SK-MEL-5 (cell line): ENCODE results near the gene CNTNAP2. TPM values are rescaled to one million over a fixed set of nuclear protein-coding genes. Genes with fewer than 3 reads are reported as not detected.

Experiments
- DNase-seq: peaks from one replicate; pipeline ENCODE4 v3.0.0-alpha.2; 2016; ENCODE audit warnings: low read depth, low spot score
- in situ Hi-C: cut with HindIII; loops from 2 replicates; pipeline ENCODE4 v1.10.0; 2016; ENCODE audit warnings: low sequenced_read_pairs, high pct_unique_total_duplicates, low pct_unique_long_range_greater_than_20kb
- total RNA-seq: library from RNA; depleted of rRNA; stranded (reverse); fragments of >200 nt; shearing (Covaris generic); gene quantifications from 2 replicates; pipeline ENCODE4 v1.2.3, GENCODE V29; 2014

CNTNAP2 gene
- total RNA-seq, 1 experiment from 2014 or later, result not detected

- in situ Hi-C loops, result no loop called here
- no peak for DNase-seq
Measured at GRCh38 chr7:148371280-148371937, 2254.8 kb downstream of the CNTNAP2 start.

GRCh38 chr7:148374396-148375259 is 2258.0 kb downstream of the CNTNAP2 start:
- in situ Hi-C loops, result no loop called here

DNA sequence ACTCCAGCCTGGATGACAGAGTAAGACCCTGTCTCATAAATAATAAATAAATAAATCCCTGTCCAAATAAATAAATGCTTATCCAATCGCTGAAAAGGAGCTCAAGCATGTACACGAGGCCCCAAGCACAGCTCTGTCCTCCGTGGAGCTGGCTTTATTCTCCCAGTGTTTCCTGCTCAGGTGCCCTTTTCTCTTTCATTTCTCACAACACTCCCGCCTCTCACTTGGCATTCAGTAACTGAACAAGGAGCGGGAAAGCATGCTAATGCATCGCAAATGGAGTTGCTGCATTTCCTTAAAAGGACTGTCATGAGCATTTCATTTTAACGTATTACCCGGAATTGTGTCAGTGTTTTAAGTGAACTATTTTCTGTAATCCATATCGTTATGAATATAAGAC is 2263.1 kb downstream of the CNTNAP2 start:
- no peak for DNase-seq
- in situ Hi-C loops, result no loop called here

More at GRCh38 chr7:148374396-148375259, 2258.0 kb downstream of the CNTNAP2 start:
- DNase-seq, result no peak

DNA sequence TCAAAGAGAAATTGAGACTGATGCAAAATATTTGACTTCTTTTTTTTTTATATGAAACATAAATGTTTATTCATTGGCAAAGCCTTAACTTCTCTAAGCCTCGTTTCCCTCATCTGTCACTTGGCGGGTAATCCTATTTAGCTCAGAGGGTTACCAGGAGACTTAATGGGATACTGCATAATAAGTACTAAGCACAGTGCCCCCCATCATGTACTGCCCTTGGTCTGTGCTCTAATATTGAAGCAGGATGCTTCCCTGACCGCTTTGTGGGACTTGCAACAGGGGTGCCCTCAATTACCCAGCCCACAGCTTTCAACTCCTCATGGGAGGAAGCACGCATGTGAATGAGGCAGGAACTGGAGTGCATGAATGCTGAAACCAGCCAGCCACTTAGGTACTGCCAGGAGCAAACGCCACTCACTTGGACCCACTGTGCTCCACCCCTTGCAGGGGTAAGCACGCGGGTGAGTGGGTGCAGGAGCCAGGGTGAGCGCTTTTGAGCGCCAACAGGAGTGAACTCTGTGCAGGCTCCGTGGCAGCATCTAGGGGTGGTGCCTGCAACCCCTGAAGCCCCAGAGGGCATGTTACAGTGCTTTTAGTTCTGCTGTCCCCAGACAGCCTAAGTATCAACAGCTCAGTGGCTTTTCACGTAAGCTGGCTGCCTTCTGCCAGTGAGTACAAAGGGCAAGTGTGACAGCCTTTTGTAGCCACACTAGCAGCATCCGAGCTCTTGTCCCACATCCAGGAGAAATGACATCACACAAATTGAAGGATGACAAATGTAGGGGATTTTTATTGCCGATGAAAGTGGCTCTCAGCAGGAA is 2264.2 kb downstream of the CNTNAP2 start:
- DNase-seq, result no peak
- in situ Hi-C loops, result no loop called here

GRCh38 chr7:148382596-148382995 is 2266.0 kb downstream of the CNTNAP2 start:
- DNase-seq, result no peak
- in situ Hi-C loops, result no loop called here

GRCh38 chr7:148383651-148384050 is 2267.1 kb downstream of the CNTNAP2 start:
- DNase-seq, result no peak
- in situ Hi-C loops, result no loop called here

GRCh38 chr7:148385009-148385682 is 2268.5 kb downstream of the CNTNAP2 start:
- in situ Hi-C loops, result no loop called here

GRCh38 chr7:148390381-148390780 is 2273.8 kb downstream of the CNTNAP2 start:
- no peak for DNase-seq
- in situ Hi-C loops, result no loop called here

More at GRCh38 chr7:148385009-148385682, 2268.5 kb downstream of the CNTNAP2 start:
- DNase-seq, result peak; percentile 43

DNA sequence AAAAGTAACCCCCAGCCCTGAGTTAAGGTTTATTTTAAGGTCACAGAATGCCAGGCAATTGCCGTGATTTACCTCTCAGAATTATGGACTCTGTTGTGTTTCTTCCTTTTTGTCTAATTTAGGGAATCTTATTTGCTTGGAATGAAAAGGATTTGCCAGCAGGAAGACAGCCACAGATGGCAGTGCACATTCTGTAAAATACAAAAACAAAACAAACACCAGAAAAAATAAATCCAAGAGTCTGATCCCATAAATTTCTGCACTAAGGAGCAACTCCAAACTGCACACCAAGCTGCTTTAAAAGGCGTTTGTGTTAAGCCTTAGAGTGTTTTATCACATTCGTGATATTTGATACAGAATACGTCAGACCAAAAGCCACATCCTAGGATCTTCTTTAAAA is 2275.0 kb downstream of the CNTNAP2 start:
- in situ Hi-C loops, result no loop called here
- DNase-seq, result no peak

DNA sequence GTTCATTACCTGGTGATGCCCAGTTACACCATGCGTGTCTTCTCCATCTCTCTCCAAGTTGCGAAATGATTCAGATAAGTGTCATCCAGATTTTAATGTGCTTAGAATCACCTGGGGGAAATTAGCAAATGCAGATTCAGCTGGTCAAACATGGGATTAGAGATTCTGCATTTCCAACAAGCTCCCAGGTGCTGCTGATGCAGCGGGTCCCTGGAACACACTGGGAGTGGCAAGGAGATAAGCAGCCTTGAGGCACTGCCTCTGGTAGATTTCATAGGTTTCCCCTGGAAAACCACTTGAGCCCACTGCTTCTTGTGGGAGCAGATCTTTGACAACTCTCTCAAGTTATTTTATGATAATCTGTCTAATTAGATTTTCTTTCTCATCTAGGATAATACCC is 2278.0 kb downstream of the CNTNAP2 start:
- in situ Hi-C loops, result no loop called here
- no peak for DNase-seq

GRCh38 chr7:148395352-148395811 is 2278.8 kb downstream of the CNTNAP2 start:
- no peak for DNase-seq

DNA sequence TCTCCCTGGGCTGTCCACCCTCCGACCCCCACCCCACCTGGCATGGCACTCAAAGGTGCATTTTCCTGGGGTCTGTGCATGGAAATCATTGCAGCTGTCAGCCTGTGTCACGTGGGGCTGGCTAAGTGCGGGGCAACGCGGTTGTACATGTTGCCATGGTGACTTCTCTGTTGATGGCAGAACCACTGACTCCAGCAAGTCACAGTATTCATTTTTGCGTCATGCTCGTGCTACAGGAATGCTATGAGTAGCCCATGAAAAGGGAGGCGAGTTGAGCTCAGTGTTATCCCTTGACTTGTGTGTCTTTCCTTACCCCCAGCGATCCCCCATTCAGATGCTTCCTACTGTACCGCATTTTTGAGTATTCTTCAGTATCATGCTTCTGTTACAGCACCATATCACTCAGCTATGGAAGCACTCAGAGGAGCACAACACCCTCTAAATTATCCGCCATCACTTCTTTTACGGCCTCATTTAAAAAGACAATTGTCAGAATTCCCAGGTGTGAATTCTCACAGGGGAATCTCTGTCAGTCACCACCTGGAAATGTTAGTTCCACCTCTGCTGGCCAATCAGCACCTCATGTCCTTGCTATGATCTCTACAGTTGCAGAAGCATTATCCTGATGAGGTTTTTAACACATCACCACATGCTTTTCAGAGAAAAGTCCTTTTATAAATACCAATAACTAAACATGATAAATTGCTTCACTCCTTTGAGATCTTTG is 2279.6 kb downstream of the CNTNAP2 start:
- in situ Hi-C loops, result no loop called here
- no peak for DNase-seq

More at GRCh38 chr7:148395352-148395811, 2278.8 kb downstream of the CNTNAP2 start:
- in situ Hi-C loops, result no loop called here

GRCh38 chr7:148397056-148397455 is 2280.5 kb downstream of the CNTNAP2 start:
- in situ Hi-C loops, result no loop called here
- DNase-seq, result no peak

DNA sequence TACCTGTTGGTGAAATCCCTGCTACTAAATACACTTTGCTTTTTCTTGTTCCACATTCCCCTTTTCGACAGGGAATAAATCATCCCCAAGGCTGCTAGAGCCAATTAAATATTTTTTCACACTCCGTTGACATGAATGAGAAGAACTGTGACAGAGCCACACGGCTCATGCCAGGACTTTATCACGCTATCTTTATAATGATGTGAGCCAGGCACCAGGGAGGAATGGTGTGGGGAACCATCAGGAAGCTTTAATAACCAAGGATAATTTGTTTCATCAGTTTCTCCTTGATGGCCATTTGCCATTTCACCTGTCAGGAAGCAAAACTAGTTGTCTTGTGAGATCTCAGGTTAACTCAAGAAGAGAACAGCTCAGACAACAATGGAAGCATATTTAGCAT is 2280.9 kb downstream of the CNTNAP2 start:
- in situ Hi-C loops, result no loop called here
- DNase-seq, result no peak

DNA sequence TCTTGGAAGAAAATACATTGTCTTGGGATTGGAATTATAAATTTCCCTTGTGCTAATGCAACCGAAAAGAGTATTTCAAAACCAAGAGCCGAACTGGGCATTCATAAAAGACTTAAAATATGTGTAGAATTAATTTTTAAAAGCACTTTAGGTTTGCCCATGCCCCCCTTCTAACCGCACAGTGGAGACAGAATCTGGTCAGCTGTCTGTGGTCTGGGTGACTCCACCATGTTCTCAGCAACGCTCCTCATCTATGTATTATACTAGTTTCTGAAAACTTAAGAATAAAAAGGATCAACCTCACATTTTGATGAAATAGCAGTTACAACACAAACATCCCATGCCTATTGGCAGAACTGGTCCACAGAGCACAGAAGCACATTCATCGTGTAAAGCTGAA is 2281.4 kb downstream of the CNTNAP2 start:
- in situ Hi-C loops, result no loop called here
- DNase-seq, result no peak

DNA sequence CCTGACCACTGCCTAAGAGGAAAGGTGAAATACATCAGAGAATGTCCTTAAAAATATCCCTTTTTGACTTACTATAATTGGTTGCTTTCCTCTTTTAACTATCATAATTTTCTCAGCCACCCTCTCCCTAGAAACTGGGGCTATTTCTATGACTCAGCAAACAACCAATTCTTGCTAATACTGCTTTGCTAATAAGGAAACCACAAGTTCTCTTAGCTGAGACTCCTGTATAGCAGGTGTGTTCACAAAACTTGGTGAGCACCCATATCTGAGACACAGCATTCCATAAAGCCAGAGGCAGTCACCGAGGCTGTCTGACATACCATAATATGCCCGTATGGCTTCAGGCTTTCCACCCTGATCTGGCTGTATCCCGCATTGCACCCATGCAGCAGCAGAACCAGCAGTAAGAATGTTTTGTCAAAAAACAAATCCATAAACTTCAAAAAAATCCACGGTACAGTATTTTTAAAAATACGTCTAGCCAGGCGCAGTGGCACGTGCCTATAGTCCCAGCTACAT is 2282.3 kb downstream of the CNTNAP2 start:
- in situ Hi-C loops, result no loop called here

DNA sequence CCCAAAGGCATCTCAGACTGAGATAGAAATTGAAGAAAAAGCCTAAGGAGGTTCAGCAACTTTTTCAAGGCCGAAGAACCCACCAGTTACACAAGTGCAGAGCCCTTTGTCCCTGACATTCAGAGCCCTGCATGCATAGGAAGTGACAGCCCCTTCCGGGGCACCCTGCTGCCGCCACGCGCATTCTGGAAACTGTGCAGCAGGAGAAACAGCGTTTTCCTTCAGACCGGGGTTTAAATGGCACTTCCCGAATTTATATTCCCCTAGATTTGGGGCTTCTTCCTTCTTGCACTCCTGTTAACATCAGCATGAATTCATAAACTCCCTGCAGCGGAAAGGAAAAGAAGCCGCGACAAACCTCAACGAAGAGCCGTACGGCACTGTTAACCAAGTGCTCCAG is 2283.5 kb downstream of the CNTNAP2 start:
- DNase-seq, result no peak
- in situ Hi-C loops, result no loop called here

More for the DNA sequence above, 2282.3 kb downstream of the CNTNAP2 start:
- DNase-seq, result no peak
